ENCODE data around the gene DRAXIN.

DNA sequence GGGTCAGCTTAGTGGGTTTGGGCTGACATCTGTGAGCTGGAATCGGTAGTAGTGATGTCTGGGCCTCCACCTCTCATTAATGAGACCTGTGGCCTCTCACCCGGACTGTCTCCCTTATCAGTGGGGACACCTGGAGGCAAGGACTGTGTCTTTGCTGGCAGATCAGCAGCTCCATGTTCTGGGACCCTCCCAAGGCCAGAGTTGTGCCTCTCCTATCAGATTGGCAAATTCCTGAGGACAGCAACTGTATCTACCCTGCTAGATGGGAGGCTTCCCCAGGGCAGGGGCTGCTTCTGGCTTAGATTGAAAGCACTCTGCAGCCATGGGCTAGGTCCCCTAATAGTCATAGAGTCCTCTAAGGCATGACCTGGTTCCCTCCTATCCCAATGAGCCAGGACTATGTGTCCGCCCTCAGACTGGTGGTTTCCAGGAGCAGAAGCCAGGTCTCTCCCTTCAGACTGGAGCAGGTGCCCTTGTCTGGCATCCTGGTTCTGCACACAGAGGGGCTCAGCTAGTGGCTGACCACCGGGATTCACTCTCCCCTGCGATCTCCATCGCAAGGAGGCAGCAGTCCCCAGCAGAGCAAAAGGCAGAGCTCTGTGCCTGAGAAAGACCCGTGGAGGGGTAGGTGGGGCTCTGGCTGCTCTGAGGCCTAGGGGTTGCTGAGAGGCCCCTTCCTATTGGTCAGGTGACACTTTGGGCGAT is 5.8 kb downstream of the DRAXIN start:
- TF ChIP-seq ZNF384 (IDR thresholded peaks at IDR 0.05) (no peak), BHLHE40 (IDR thresholded peaks at IDR 0.05; ENCODE audit: borderline replicate concordance) (no peak), FOXM1 (IDR thresholded peaks at IDR 0.05; ENCODE audit: borderline replicate concordance) (no peak), LEF1 (IDR thresholded peaks at IDR 0.05; ENCODE audit: borderline replicate concordance) (no peak), FOXK2 (IDR thresholded peaks at IDR 0.05) (no peak), FOXA1 (IDR thresholded peaks at IDR 0.05) (no peak), SP1 (IDR thresholded peaks at IDR 0.05) (no peak)
